Activated T-helper 1 cell treated with Interleukin-2 at 50 U/mL for 16 hours (primary cell): ENCODE data around the gene PTS.
"Not testable (repeated sequence)": the region's sequence is repeated elsewhere in the genome, so short reads cannot be mapped to it uniquely, and the experiment has no call there.

Experiments
- DNase-seq: peaks from one replicate; pipeline ENCODE4 v3.0.0-alpha.2; 2020; ENCODE audit warnings: low read depth

Gene PTS

GRCh38 chr11:112226062-112226830 is at the start of gene PTS:
PTS (plus strand) TSS chr11:112226428; CDS start chr11:112226444, 16 bp downstream.
- peak; percentile 76 for DNase-seq

GRCh38 chr11:112177589-112177988 is 48.6 kb upstream of the PTS start:
- DNase-seq, result no peak

GRCh38 chr11:112178428-112178827 is 47.8 kb upstream of the PTS start:
- DNase-seq, result no peak

DNA sequence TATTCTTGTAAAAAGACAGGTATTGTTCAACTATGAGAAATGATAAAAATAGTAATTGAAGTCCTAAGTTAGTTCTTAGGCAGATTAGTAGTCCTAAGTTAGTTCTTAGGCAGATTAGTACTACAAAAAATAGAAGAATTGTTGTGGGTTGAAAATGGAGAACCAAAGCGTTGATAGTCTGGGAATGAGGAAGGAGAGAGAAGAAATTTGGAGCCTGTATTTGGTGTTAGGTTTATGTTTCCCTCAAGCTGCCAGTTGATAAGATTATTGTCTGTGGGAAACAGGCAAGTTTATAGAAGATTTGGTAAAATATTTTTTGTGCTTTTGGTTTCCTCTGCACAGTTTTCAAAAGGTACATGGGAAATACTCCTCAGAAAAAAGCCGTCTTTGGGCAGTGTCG is 47.3 kb upstream of the PTS start:
- no peak for DNase-seq

DNA sequence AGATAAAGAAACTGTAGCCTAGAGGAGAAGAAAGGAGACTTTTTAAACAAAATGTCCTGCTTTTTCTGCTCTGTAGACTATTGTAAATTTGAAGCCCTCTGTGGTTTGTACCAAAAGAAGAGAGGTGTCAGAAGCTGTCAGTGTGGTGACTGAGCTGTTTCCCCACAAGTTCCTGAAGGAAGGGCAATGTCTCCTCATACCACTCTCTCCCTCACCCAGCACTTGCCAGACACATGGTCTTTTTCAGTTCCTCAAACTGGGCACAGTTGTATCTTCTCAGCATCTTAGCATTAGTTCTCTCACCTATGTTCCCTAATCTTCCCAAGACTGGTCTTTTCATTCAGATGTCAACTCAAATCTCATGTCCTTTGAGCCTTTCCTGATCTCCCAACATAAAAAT is 46.6 kb upstream of the PTS start:
- DNase-seq, result no peak

DNA sequence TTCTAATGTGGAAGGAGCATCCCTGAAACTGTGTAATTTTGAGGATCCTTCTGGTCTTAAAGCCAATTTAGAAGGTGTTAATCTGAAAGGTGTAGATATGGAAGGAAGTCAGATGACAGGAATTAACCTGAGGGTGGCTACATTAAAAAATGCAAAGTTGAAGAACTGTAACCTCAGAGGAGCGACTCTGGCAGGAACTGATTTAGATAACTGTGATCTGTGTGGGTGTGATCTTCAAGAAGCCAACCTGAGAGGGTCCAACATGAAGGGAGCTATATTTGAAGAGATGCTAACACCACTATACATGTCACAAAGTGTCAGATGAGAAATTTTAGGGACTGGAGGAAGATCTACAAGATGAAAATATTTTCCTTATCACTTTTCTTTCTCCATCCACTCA is 43.4 kb upstream of the PTS start:
- no peak for DNase-seq

DNA sequence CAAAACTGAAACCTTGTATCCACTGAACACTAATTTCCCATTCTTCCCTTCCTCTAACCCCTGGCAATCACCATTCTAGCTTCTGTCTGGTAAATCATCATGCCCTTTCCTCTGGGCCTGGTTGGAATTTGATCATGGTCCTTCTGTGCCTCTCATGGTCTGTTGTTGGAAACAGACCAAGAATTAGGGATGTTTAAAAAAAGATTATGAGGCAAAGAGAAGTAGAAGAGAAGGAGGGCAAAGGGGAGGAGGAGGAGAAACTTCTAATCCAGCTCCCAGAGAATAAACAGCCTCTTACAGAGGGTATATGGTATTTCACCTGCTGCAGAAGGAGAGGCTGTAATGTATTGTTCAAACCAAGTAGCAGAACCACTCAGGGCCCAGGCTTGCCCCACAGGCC is 40.3 kb upstream of the PTS start:
- no peak for DNase-seq

DNA sequence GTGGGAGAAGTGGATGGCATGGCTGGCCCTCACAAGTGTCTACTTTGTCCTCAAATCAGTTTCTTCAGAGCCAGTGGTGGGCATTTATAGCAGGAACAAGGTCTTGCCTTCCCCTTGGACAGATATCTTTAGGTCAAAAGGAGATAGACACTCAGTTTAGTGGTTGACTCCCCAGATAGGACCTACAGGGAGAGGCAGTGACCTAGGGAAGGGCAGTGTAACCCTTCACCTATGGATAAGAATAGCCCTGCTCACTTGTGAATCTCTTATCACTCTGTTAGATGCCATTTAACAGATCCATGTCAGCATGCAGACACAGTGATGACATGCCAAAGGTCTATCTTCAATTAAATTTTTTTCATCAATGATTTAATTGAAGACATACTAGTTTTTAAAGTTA is 39.9 kb upstream of the PTS start:
- no peak for DNase-seq

GRCh38 chr11:112195113-112195512 is 31.1 kb upstream of the PTS start:
- DNase-seq, result not testable (repeated sequence)

DNA sequence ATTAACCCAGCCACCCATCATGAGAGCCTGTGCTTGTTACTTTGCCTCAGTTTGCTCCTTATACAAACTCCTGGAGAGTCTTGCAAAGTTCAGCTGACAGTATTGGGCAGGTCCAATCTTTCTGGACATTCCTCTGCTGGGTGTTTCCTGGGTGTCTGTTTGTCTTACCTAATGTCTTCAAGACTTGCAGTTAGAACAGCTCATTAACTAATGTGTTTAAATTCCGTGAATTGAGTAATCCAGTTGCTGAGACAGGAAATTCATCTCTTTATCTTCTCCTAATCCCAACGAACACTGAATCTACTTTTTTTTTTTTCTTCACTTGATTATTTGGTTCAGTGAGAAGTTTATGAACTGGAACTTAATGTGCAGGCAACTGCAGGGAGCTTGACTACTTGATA is 30.3 kb upstream of the PTS start:
- no peak for DNase-seq

GRCh38 chr11:112196519-112197087 is 29.6 kb upstream of the PTS start:
- DNase-seq, result no peak

DNA sequence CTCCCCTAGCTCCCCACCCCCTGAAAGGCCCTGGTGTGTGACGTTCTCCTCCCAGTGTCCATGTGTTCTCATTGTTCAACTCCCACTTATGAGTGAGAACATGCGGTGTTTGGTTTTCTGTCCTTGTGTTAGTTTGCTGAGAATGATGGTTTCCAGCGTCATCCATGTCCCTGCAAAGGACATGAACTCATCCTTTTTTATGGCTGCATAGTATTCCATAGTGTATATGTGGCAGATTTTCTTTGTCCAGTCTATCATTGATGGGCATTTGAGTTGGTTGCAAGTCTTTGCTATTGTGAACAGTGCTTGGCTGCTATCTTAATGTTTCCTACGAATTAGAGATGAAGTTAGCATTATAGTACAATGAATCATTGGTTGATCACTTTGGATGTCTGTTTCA is 27.1 kb upstream of the PTS start:
- DNase-seq, result not testable (repeated sequence)

DNA sequence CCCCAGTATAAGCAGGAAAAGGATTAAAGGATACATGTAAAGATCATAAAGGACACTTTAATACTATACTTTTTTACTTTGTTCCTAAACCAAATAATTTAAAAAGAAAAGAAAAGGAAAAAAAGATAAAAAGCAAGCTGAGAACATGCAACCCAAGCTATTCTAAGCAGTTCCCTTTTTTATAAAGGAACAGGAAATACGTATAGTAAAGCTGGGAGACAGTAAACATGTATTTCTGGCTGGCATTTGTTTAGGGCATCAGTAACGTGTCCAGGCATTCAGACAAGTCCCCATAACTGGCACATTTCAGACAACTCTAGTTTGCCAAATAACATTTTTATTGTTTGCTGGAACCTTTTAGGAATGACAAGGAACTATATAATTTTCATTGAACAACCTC is 26.0 kb upstream of the PTS start:
- DNase-seq, result no peak

GRCh38 chr11:112206071-112206470 is 20.2 kb upstream of the PTS start:
- DNase-seq, result no peak

- DNase-seq, result no peak
Observed at GRCh38 chr11:112210890-112211289, 15.3 kb upstream of the PTS start.

DNA sequence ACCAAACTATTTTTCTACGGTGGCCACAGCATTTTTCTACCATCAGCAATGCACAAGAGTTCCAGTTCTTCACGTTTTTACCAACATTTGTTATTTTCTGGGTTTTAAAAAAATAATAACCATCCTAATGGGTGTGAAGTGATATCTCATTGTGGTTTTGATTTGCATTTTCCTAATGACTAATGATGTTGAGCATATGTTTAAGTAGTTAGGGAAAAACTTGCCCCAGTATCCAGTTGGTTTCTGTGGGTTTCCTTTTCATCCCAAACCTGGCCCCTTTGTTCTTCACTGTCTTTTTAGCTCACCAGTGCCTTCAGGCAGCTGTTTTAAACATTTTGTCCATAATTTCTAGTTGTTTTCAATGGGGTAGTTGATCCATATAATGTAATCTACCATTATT is 14.7 kb upstream of the PTS start:
- no peak for DNase-seq

GRCh38 chr11:112212290-112212689 is 13.9 kb upstream of the PTS start:
- DNase-seq, result no peak

- no peak for DNase-seq
Observed at GRCh38 chr11:112212710-112213109, 13.5 kb upstream of the PTS start.

DNA sequence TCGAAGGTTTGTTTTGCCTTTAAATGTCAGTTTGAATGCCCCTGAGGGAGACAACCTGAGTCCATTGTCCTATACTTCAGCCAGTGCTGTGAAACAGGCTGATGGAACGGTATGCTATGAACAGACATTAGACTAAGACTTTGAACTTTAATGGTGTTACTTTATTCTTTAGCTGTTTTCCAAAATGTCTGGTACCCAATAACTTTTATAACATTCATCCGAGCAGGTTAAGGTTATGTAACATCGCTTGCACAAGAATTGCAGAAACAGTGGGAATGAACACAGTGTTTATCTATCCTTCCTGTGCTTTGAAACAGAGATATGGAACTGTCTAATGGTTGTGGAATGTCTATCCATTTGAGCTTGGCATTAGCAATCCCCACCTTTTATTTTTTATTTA is 12.5 kb upstream of the PTS start:
- DNase-seq, result no peak

DNA sequence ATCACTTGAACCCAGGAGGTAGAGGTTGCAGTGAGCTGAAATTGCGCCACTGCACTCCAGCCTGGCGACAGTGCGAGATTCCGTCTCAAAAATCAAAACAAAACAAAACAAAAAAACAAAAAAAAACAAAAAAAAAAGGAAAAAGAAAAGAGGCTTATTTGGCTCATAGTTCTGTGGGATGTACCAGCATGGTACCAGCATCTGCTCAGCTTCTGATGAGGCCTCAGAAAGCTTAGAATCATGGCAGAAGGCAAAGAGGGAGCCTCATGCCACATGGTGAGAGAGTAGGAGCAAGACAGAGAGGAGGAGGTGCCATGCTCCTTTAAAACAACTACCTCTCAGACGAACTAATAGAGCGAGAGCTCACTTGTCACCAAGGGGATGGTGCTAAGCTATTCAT is 10.6 kb upstream of the PTS start:
- no peak for DNase-seq

- DNase-seq, result no peak
Observed at GRCh38 chr11:112216561-112217105, 9.6 kb upstream of the PTS start.

DNA sequence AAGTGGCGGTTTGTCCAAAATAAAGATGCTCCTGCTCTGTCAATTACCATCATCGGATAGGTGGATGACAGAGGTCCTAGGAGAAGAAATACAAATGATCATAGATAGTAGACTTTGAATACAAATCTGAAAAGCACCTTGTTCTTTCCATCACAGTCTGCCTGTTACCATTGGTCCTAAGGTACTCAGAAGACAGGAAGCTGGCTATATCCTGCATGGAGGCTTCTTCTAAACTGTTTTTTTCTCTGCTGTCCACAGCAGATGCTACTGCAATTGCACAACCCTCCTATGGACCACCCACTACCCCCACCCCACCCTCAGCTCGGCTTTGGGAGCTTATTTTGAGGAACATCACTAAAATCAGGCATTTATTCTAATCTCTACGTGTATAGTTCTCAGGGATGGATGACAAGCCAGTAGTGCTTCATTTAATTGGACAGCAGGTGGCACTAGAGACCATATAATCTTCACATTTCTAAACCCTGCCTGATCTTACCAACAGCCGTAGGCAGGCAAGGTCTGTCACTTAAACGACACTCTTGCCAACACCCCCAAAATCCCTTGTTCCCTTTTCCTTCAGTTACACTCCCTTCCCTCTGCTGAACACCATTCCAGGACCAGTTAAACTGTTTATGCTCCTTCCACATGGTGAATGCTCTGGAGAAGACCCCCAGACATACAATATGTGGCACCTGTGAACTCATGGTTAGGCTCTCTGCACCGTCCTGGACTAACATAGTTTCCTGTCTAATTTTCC is 6.6 kb upstream of the PTS start:
- DNase-seq, result no peak

GRCh38 chr11:112221274-112221835 is 4.9 kb upstream of the PTS start:
- no peak for DNase-seq
